GM12892 (cell line): Measurements from ENCODE around the gene SDHAF2.

Experiments
- POLR2A ChIP-seq: IDR thresholded peaks from 2 replicates; pipeline ENCODE4 v1.6.1; 2011; ENCODE audit warnings: low read depth, low read length, control low read depth
- POLR2AphosphoS5 ChIP-seq: IDR thresholded peaks from 2 replicates; pipeline ENCODE4 v1.6.1; 2011; ENCODE audit warnings: low read depth, low read length, control low read depth

- TF ChIP-seq POLR2AphosphoS5 (no peak), POLR2A (no peak)
These were observed 9.7 kb downstream of the SDHAF2 start for GRCh38 chr11:61439615-61440014.
